Measurements from ENCODE around the gene SUSD3. TPM values are rescaled to one million over a fixed set of nuclear protein-coding genes. Genes with fewer than 3 reads are reported as not detected.

The SUSD3 gene
- total and polyA plus RNA-seq, 2 donors (not counting 1 experiment from before 2014, with no cell fraction given) = 0.17 to 4.6 TPM

- Histone ChIP-seq H3K79me2 (ENCODE audit: control insufficient read depth, insufficient read depth, low read length) (no peaks in the 10 kb centered on the region), H3K4me2 (ENCODE audit: extremely low read depth, insufficient read depth, low read length) (no peak overlapping the region), H4K20me1 (ENCODE audit: control insufficient read depth, extremely low read depth, insufficient read depth, low read length) (no peaks in the 10 kb centered on the region), H3K27ac (ENCODE audit: insufficient read depth, low read length) (no peak overlapping the region), H3K9ac (ENCODE audit: insufficient read depth, low read length) (no peak overlapping the region), H3K27me3 (ENCODE audit: control insufficient read depth, insufficient read depth, low read length) (no peaks in the 10 kb centered on the region), H3K4me1 (ENCODE audit: control insufficient read depth, extremely low read depth, insufficient read depth, low read length) (no peaks in the 10 kb centered on the region), H3K9me3 (ENCODE audit: control insufficient read depth, insufficient read depth, low read depth, low read length) (no peaks in the 10 kb centered on the region), H3K4me3 (replicated peaks in 1 of 4; ENCODE audit: control extremely low read depth in 1 of 4, insufficient read depth in 1 of 4, low read depth in 3 of 4, low read length in 4 of 4) (no peak overlapping the region), H2AFZ (ENCODE audit: low read length) (no peak overlapping the region), H3K36me3 (ENCODE audit: control insufficient read depth, insufficient read depth, low read length) (no peaks in the 10 kb centered on the region)
- no peak for DNase-seq (ENCODE audit: low read depth in 2 of 2)
- TF ChIP-seq EZH2 (IDR thresholded peaks at IDR 0.05; ENCODE audit: low read length, missing control alignments) (no peak), CTCF (conservative IDR thresholded peaks at IDR 0.05 in 1 of 2, IDR thresholded peaks at IDR 0.05 in 1 of 2; ENCODE audit: low read depth in 1 of 2, low read length in 2 of 2) (no peak)
Observed at GRCh38 chr9:93041108-93041802, 17.2 kb upstream of the SUSD3 start.

GRCh38 chr9:93043122-93043521 is 15.4 kb upstream of the SUSD3 start:
- H4K20me1 ChIP-seq (ENCODE audit: control insufficient read depth, extremely low read depth, insufficient read depth, low read length) = no peaks in the 10 kb centered on the region
- no peaks in the 10 kb centered on the region for H3K9me3 ChIP-seq (ENCODE audit: control insufficient read depth, insufficient read depth, low read depth, low read length)
- H3K4me2 ChIP-seq (ENCODE audit: extremely low read depth, insufficient read depth, low read length) = no peak overlapping the region
- no peaks in the 10 kb centered on the region for H3K27me3 ChIP-seq (ENCODE audit: control insufficient read depth, insufficient read depth, low read length)
- no peak for DNase-seq (ENCODE audit: low read depth in 2 of 2)
- H2AFZ ChIP-seq (ENCODE audit: low read length) = no peak overlapping the region
- H3K4me1 ChIP-seq (ENCODE audit: control insufficient read depth, extremely low read depth, insufficient read depth, low read length) = no peaks in the 10 kb centered on the region
- H3K9ac ChIP-seq (ENCODE audit: insufficient read depth, low read length) = no peak overlapping the region
- no peak overlapping the region for H3K4me3 ChIP-seq (replicated peaks in 1 of 4; ENCODE audit: control extremely low read depth in 1 of 4, insufficient read depth in 1 of 4, low read depth in 3 of 4, low read length in 4 of 4)
- no peaks in the 10 kb centered on the region for H3K36me3 ChIP-seq (ENCODE audit: control insufficient read depth, insufficient read depth, low read length)
- no peaks in the 10 kb centered on the region for H3K79me2 ChIP-seq (ENCODE audit: control insufficient read depth, insufficient read depth, low read length)
- TF ChIP-seq EZH2 (IDR thresholded peaks at IDR 0.05; ENCODE audit: low read length, missing control alignments) (no peak), CTCF (conservative IDR thresholded peaks at IDR 0.05 in 1 of 2, IDR thresholded peaks at IDR 0.05 in 1 of 2; ENCODE audit: low read depth in 1 of 2, low read length in 2 of 2) (no peak)
- no peak overlapping the region for H3K27ac ChIP-seq (ENCODE audit: insufficient read depth, low read length)

DNA sequence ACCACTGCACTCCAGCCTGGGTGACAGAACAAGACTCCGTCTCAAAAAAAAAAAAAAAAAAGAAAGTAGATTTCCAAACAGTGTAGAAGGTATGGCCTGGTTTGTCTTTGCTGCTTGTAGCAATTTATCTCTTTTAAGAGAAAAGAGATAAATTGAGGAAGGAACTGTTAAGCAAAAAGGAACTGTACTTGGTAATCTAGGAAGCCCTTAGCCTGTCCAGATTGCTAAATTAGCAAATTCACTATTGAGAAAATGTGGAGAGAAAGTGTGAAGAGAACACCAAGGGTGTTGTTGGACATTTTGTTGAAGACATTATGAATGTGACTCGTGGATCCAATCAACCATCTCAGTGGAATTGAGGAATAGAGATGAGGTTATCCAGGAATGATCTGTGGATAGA is 13.0 kb upstream of the SUSD3 start:
- no peaks in the 10 kb centered on the region for H3K79me2 ChIP-seq (ENCODE audit: control insufficient read depth, insufficient read depth, low read length)
- H3K9ac ChIP-seq (ENCODE audit: insufficient read depth, low read length) = no peak overlapping the region
- H3K36me3 ChIP-seq (ENCODE audit: control insufficient read depth, insufficient read depth, low read length) = no peaks in the 10 kb centered on the region
- no peak overlapping the region for H3K4me2 ChIP-seq (ENCODE audit: extremely low read depth, insufficient read depth, low read length)
- H3K27ac ChIP-seq (ENCODE audit: insufficient read depth, low read length) = no peak overlapping the region
- no peaks in the 10 kb centered on the region for H3K9me3 ChIP-seq (ENCODE audit: control insufficient read depth, insufficient read depth, low read depth, low read length)
- DNase-seq (ENCODE audit: low read depth in 2 of 2) = no peak
- no peak for TF ChIP-seq CTCF (conservative IDR thresholded peaks at IDR 0.05 in 1 of 2, IDR thresholded peaks at IDR 0.05 in 1 of 2; ENCODE audit: low read depth in 1 of 2, low read length in 2 of 2)
- TF ChIP-seq EZH2 (IDR thresholded peaks at IDR 0.05; ENCODE audit: low read length, missing control alignments) = no peak
- no peak overlapping the region for H2AFZ ChIP-seq (ENCODE audit: low read length)
- H3K27me3 ChIP-seq (ENCODE audit: control insufficient read depth, insufficient read depth, low read length) = no peaks in the 10 kb centered on the region
- H3K4me1 ChIP-seq (ENCODE audit: control insufficient read depth, extremely low read depth, insufficient read depth, low read length) = no peaks in the 10 kb centered on the region
- H4K20me1 ChIP-seq (ENCODE audit: control insufficient read depth, extremely low read depth, insufficient read depth, low read length) = no peaks in the 10 kb centered on the region
- no peak overlapping the region for H3K4me3 ChIP-seq (replicated peaks in 1 of 4; ENCODE audit: control extremely low read depth in 1 of 4, insufficient read depth in 1 of 4, low read depth in 3 of 4, low read length in 4 of 4)
